Activated naive CD4-positive, alpha-beta T cell treated with anti-CD3 and anti-CD28 coated beads, Interleukin-2, amount 50 U/mL, for 24 hours (primary cell): ENCODE measurements around the gene ZDHHC15.
A peak's percentile ranks its signal among the peaks of the same experiment; 100 is the strongest.
"Not testable (repeated sequence)": the region's sequence is repeated elsewhere in the genome, so short reads cannot be mapped to it uniquely, and the experiment has no call there.

ENCODE experiments used
- H3K27ac Mint-ChIP-seq: one replicate; pipeline ENCODE4 v1.8.0; 2021; ENCODE audit warnings: mild to moderate bottlenecking, mixed read lengths
- H3K27me3 Mint-ChIP-seq: one replicate; pipeline ENCODE4 v1.8.0; 2021; ENCODE audit warnings: mixed read lengths
- H3K36me3 Mint-ChIP-seq: one replicate; pipeline ENCODE4 v1.8.0; 2021; ENCODE audit warnings: mixed read lengths
- H3K4me1 Mint-ChIP-seq: one replicate; pipeline ENCODE4 v1.8.0; 2021; ENCODE audit warnings: mixed read lengths
- H3K4me3 Mint-ChIP-seq: one replicate; pipeline ENCODE4 v1.8.0; 2021; ENCODE audit warnings: mild to moderate bottlenecking, mixed read lengths
- H3K9me3 Mint-ChIP-seq: one replicate; pipeline ENCODE4 v1.8.0; 2021; ENCODE audit warnings: mixed read lengths

ZDHHC15 gene

GRCh38 chrX:75522565-75523431 lies at the start of gene ZDHHC15:
TSS of gene ZDHHC15 (minus strand) at chrX:75523037. CDS start at chrX:75523024, 13 bp downstream.
- Mint-ChIP-seq H3K9me3 (no peaks in the 10 kb centered on the region), H3K27me3 (no peaks in the 10 kb centered on the region), H3K27ac (peak within 1 kb of the TSS; percentile 79), H3K4me3 (peak within 1 kb of the TSS; percentile 90), H3K4me1 (peaks cover 28% of the 10 kb centered on the region), H3K36me3 (no peaks in the 10 kb centered on the region)

GRCh38 chrX:75560544-75560943 lies 37.7 kb upstream of the ZDHHC15 start:
- not testable (repeated sequence) for H3K4me1 Mint-ChIP-seq, H3K27me3 Mint-ChIP-seq, H3K36me3 Mint-ChIP-seq, H3K9me3 Mint-ChIP-seq, H3K4me3 Mint-ChIP-seq, H3K27ac Mint-ChIP-seq

- no peaks in the 10 kb centered on the region for H3K27me3 Mint-ChIP-seq
- H3K27ac Mint-ChIP-seq = no peak overlapping the region
- H3K4me3 Mint-ChIP-seq = no peak overlapping the region
- H3K36me3 Mint-ChIP-seq = no peaks in the 10 kb centered on the region
- H3K9me3 Mint-ChIP-seq = no peaks in the 10 kb centered on the region
- no peaks in the 10 kb centered on the region for H3K4me1 Mint-ChIP-seq
These were observed 24.9 kb upstream of the ZDHHC15 start for GRCh38 chrX:75547783-75548182.

GRCh38 chrX:75546724-75547511 lies 24.1 kb upstream of the ZDHHC15 start:
- Mint-ChIP-seq H3K4me3 (no peak overlapping the region), H3K27ac (no peak overlapping the region), H3K36me3 (no peaks in the 10 kb centered on the region), H3K9me3 (no peaks in the 10 kb centered on the region), H3K27me3 (no peaks in the 10 kb centered on the region), H3K4me1 (no peaks in the 10 kb centered on the region)

GRCh38 chrX:75544786-75545185 lies 21.9 kb upstream of the ZDHHC15 start:
- no peaks in the 10 kb centered on the region for H3K9me3 Mint-ChIP-seq
- H3K36me3 Mint-ChIP-seq = peaks cover under 1% of the 10 kb centered on the region
- H3K27ac Mint-ChIP-seq = no peak overlapping the region
- H3K4me1 Mint-ChIP-seq = no peaks in the 10 kb centered on the region
- H3K27me3 Mint-ChIP-seq = no peaks in the 10 kb centered on the region
- H3K4me3 Mint-ChIP-seq = no peak overlapping the region

- H3K9me3 Mint-ChIP-seq = peaks cover 5% of the 10 kb centered on the region
- H3K27ac Mint-ChIP-seq = no peak overlapping the region
- no peak overlapping the region for H3K4me3 Mint-ChIP-seq
- H3K36me3 Mint-ChIP-seq = peaks cover 4% of the 10 kb centered on the region
- no peaks in the 10 kb centered on the region for H3K27me3 Mint-ChIP-seq
- no peaks in the 10 kb centered on the region for H3K4me1 Mint-ChIP-seq
These were observed 38.9 kb downstream of the ZDHHC15 start for GRCh38 chrX:75483933-75484332.

- H3K4me3 Mint-ChIP-seq, H3K36me3 Mint-ChIP-seq, H3K27ac Mint-ChIP-seq, H3K27me3 Mint-ChIP-seq, H3K9me3 Mint-ChIP-seq, H3K4me1 Mint-ChIP-seq: not testable (repeated sequence)
These were observed 61.1 kb downstream of the ZDHHC15 start for GRCh38 chrX:75461780-75462179.

GRCh38 chrX:75421688-75422230 lies 101.1 kb downstream of the ZDHHC15 start:
- H3K4me3 Mint-ChIP-seq = no peak overlapping the region
- H3K36me3 Mint-ChIP-seq = peaks cover 2% of the 10 kb centered on the region

GRCh38 chrX:75407153-75407552 lies 115.7 kb downstream of the ZDHHC15 start:
- H3K9me3 Mint-ChIP-seq = peaks cover 12% of the 10 kb centered on the region
- not testable (repeated sequence) for H3K4me3 Mint-ChIP-seq

More at GRCh38 chrX:75421688-75422230, 101.1 kb downstream of the ZDHHC15 start:
- Mint-ChIP-seq H3K9me3 (no peaks in the 10 kb centered on the region), H3K27ac (no peak overlapping the region), H3K27me3 (no peaks in the 10 kb centered on the region), H3K4me1 (no peaks in the 10 kb centered on the region)

GRCh38 chrX:75390470-75390869 lies 132.4 kb downstream of the ZDHHC15 start:
- Mint-ChIP-seq H3K27ac (no peak overlapping the region), H3K27me3 (no peaks in the 10 kb centered on the region), H3K36me3 (peaks cover 11% of the 10 kb centered on the region), H3K9me3 (peaks cover 11% of the 10 kb centered on the region), H3K4me1 (no peaks in the 10 kb centered on the region), H3K4me3 (no peak overlapping the region)

More at GRCh38 chrX:75407153-75407552, 115.7 kb downstream of the ZDHHC15 start:
- not testable (repeated sequence) for H3K27ac Mint-ChIP-seq, H3K27me3 Mint-ChIP-seq, H3K4me1 Mint-ChIP-seq
- peaks cover 10% of the 10 kb centered on the region for H3K36me3 Mint-ChIP-seq

- no peaks in the 10 kb centered on the region for H3K9me3 Mint-ChIP-seq
- H3K4me3 Mint-ChIP-seq = no peak overlapping the region
- H3K27ac Mint-ChIP-seq = no peak overlapping the region
- no peaks in the 10 kb centered on the region for H3K27me3 Mint-ChIP-seq
- H3K4me1 Mint-ChIP-seq = no peaks in the 10 kb centered on the region
- no peaks in the 10 kb centered on the region for H3K36me3 Mint-ChIP-seq
These were observed 153.1 kb downstream of the ZDHHC15 start for GRCh38 chrX:75369721-75370120.

- no peak overlapping the region for H3K27ac Mint-ChIP-seq
These were observed 156.0 kb downstream of the ZDHHC15 start for GRCh38 chrX:75366861-75367260.

GRCh38 chrX:75365243-75365975 lies 157.4 kb downstream of the ZDHHC15 start:
- Mint-ChIP-seq H3K27me3 (no peaks in the 10 kb centered on the region), H3K36me3 (peaks cover 6% of the 10 kb centered on the region), H3K27ac (no peak overlapping the region), H3K4me3 (no peak overlapping the region), H3K9me3 (no peaks in the 10 kb centered on the region), H3K4me1 (no peaks in the 10 kb centered on the region)

More at GRCh38 chrX:75366861-75367260, 156.0 kb downstream of the ZDHHC15 start:
- H3K27me3 Mint-ChIP-seq = no peaks in the 10 kb centered on the region
- no peak overlapping the region for H3K4me3 Mint-ChIP-seq
- H3K36me3 Mint-ChIP-seq = peaks cover 4% of the 10 kb centered on the region
- H3K9me3 Mint-ChIP-seq = no peaks in the 10 kb centered on the region
- no peaks in the 10 kb centered on the region for H3K4me1 Mint-ChIP-seq

GRCh38 chrX:75361788-75362187 lies 161.0 kb downstream of the ZDHHC15 start:
- Mint-ChIP-seq H3K9me3 (no peaks in the 10 kb centered on the region), H3K27me3 (no peaks in the 10 kb centered on the region), H3K27ac (no peak overlapping the region), H3K4me1 (no peaks in the 10 kb centered on the region), H3K36me3 (peaks cover 7% of the 10 kb centered on the region), H3K4me3 (no peak overlapping the region)

GRCh38 chrX:75348601-75349000 lies 174.2 kb downstream of the ZDHHC15 start:
- not testable (repeated sequence) for H3K4me3 Mint-ChIP-seq, H3K27me3 Mint-ChIP-seq, H3K4me1 Mint-ChIP-seq, H3K27ac Mint-ChIP-seq, H3K9me3 Mint-ChIP-seq
- H3K36me3 Mint-ChIP-seq = peaks cover 36% of the 10 kb centered on the region
